HG03571 (cell line): ENCODE data around the gene SCARB1.

ENCODE experiments used
- ATAC-seq: cut with Tn5 transposase; IDR thresholded peaks from one replicate; pipeline ENCODE4 v1.9.1; 2021; ENCODE audit not compliant: unreplicated experiment

The SCARB1 gene

GRCh38 chr12:124824195-124824594 is 39.5 kb downstream of the SCARB1 start:
- ATAC-seq = no peak

- ATAC-seq = no peak
These were observed 40.2 kb downstream of the SCARB1 start for GRCh38 chr12:124823272-124823970.

GRCh38 chr12:124822218-124822617 is 41.4 kb downstream of the SCARB1 start:
- no peak for ATAC-seq

GRCh38 chr12:124821252-124822200 is 42.1 kb downstream of the SCARB1 start:
- no peak for ATAC-seq

DNA sequence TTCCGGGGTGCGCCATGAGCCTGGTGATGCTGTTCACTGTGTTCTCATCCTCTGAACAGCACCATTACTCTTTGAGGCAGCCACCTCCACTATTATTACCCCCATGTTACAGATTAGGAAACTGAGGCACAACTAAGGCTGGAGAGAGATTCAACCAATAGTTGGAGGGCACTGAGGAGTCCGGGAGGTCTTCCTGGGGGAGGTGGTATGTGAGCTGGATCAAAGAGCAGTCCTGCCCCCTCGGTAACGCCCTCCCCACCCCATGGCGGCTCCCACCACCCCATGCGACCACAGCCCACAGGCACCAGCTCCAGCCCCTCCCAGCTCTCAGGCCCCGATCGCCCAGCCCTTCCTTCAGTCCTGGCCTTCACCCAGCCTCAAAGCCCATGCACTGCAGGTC is 43.5 kb downstream of the SCARB1 start:
- ATAC-seq = no peak

DNA sequence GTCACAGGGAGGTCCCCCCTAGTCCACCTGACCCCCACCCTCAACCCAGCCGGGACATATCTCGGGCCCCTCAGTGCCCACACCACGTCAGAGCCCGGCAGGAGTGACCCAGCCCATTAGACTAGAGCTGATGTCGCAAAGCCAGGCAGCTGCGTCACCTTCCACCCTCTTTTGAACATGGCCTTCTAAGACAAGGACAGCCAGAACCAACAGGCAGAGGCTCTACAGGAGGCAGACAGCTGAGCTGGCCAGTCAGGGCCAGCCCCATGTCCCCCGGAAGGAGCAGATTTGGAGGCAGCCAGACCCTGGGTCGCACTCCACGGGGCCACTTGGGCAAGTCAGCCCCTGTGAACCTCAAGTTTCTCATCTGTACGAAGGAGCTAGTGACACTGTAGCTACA is 44.1 kb downstream of the SCARB1 start:
- no peak for ATAC-seq

- ATAC-seq = no peak
These were observed 44.6 kb downstream of the SCARB1 start for GRCh38 chr12:124819080-124819479.

- no peak for ATAC-seq
These were observed 46.3 kb downstream of the SCARB1 start for GRCh38 chr12:124817076-124818000.

- ATAC-seq = no peak
These were observed 47.3 kb downstream of the SCARB1 start for GRCh38 chr12:124816295-124816854.

- no peak for ATAC-seq
These were observed 48.7 kb downstream of the SCARB1 start for GRCh38 chr12:124814741-124815613.

DNA sequence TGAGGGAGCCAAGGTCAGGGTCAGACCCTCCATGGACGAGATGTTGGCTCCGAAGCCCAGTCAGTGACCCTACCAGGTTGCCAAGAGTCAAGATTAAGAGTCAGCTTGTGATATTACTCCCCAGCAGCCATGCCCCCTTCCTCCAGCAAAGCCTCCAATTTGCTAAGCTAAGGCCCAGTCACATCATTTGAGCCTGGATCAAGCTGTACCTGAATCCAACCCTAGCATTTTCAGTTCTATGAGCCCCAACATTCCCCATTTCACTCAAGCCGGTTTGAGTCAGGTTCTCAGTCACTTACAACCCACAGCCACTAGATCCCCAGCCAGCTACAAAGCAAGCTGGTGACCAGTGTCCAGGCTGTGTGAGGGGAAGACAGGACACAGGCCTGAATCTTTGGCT is 49.9 kb downstream of the SCARB1 start:
- no peak for ATAC-seq

- no peak for ATAC-seq
These were observed 50.7 kb downstream of the SCARB1 start for GRCh38 chr12:124812979-124813378.

DNA sequence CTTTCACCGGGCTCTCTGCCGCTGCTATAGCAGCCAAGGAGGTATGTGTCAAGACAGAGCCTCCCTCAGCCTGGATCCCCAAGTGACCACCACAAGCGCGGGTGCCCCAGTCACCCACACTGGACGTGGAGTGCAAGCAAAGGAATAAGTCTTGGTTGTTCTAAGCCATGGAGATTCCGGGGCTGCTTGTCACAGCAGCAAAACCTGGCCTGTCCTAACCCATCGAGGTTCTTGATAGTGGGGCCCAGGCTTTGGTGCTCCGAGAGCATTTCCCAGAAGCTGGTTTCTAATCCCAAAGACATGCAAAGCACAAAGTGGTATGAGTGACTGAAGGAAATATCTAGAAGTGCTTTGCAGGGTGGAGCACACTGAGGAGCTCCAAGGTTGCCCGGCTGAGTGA is 51.3 kb downstream of the SCARB1 start:
- ATAC-seq = no peak

- ATAC-seq = no peak
These were observed 52.0 kb downstream of the SCARB1 start for GRCh38 chr12:124811633-124812032.

GRCh38 chr12:124809878-124810277 is 53.8 kb downstream of the SCARB1 start:
- no peak for ATAC-seq

DNA sequence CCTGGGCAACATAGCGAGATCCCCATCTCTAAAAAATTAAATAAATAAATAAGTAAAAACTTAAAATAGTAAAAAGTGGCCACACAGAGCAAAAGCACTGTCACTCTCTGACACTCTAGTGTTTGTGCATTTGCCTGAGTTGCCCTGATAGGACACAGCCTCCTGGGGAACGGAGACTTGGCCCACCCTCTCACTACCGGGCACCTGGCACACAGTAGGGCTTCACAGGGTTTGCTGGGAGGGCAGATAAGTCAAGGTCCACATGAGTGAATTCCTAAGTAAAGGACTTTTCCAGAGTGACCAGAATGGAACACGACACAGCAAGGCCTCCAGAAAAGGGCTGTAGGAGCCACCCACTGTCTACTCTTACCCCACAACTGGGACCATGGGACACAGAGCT is 54.3 kb downstream of the SCARB1 start:
- ATAC-seq = no peak

DNA sequence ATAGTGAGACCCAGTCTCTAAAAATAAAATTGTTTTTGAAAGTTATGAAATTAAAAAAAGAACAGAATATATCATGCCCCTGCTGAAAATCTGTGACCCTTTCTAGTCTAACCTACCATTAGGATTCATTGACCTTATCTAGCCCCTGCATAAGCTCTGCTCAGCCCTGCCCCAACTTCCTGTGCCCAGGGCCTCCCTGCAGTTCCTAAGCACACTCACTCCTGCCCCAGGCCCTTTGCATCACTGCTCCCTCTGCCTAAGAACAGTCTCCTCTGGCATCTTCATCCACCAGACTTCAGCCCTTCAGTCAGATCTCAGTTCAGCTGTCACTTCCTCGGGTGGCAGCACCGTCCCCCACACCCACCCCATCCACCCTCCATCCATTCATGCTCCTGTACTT is 55.4 kb downstream of the SCARB1 start:
- ATAC-seq = no peak

- ATAC-seq = no peak
These were observed 57.6 kb downstream of the SCARB1 start for GRCh38 chr12:124805876-124806668.

- no peak for ATAC-seq
These were observed 58.6 kb downstream of the SCARB1 start for GRCh38 chr12:124805050-124805449.
